Upper lobe of left lung (tissue), 6 donors: ENCODE data around the gene ZDHHC9. TPM values are rescaled to one million over a fixed set of nuclear protein-coding genes. Genes with fewer than 3 reads are reported as not detected.

ENCODE experiments used
- ATAC-seq, 2 donors: fragments of 200-7000 bp; cut with Tn5 transposase; one replicate each; pipeline ENCODE4 v1.9.1; 2022; ENCODE audit warnings: mild to moderate bottlenecking in 2 of 2, moderate library complexity in 2 of 2; ENCODE audit not compliant: low FRiP score in 2 of 2
- DNase-seq, 2 donors: peaks; one replicate each; pipeline ENCODE4 v3.0.0-alpha.2; 2019 to 2020
- H3K27ac ChIP-seq, 4 donors: fragments of 200-600 bp; sonication (generic); one replicate each; pipeline ENCODE4 v1.5.1; 2016 to 2019
- H3K27me3 ChIP-seq, 4 donors: fragments of 200-600 bp; sonication (generic); one replicate each; pipeline ENCODE4 v1.5.1; 2017 to 2019
- H3K36me3 ChIP-seq, 4 donors: fragments of 200-600 bp; sonication (generic); one replicate each; pipeline ENCODE4 v1.5.1; 2016 to 2019
- H3K4me1 ChIP-seq, 4 donors: fragments of 200-600 bp; sonication (generic); one replicate each; pipeline ENCODE4 v1.5.1; 2018 to 2019
- H3K4me3 ChIP-seq, 4 donors: fragments of 200-600 bp; sonication (generic); one replicate each; pipeline ENCODE4 v1.5.1; 2017 to 2019; ENCODE audit warnings: mild to moderate bottlenecking in 2 of 4, moderate library complexity in 1 of 4
- H3K9me3 ChIP-seq, 4 donors: fragments of 200-600 bp; sonication (generic); one replicate each; pipeline ENCODE4 v1.5.1; 2018 to 2019
- EP300 ChIP-seq, 4 donors: sonication (generic); formaldehyde crosslinking; IDR thresholded peaks; one replicate each; pipeline ENCODE4 v1.5.1; 2017; ENCODE audit warnings: antibody characterized with exemption in 4 of 4, control low read depth in 2 of 4
- POLR2A ChIP-seq, 4 donors: fragments of 450-650 bp; IDR thresholded peaks; one replicate each; pipeline ENCODE4 v1.5.1; 2016 to 2017; ENCODE audit warnings: antibody characterized with exemption in 4 of 4, mild to moderate bottlenecking in 2 of 4
- POLR2AphosphoS5 ChIP-seq, 2 donors: sonication (generic); formaldehyde crosslinking; IDR thresholded peaks; one replicate each; pipeline ENCODE4 v1.5.1; 2017; ENCODE audit warnings: antibody characterized with exemption in 2 of 2
- WGBS, 2 donors: methylation state at CpG; one replicate each; pipeline ENCODE4 v1.1.5; 2017 to 2018; 5-methylcytosine and 5-hydroxymethylcytosine counted together
- total RNA-seq, 6 donors: library from RNA; depleted of rRNA in 4 of 6; stranded (reverse); fragments of >200 nt in 4 of 6; gene quantifications; one replicate each; pipeline versions ENCODE4 v1.1.0 to v1.2.1, GENCODE V29; 2016 to 2021
- TF ChIP-seq, protein P1 (sequence below), 6 experiments: fragments of 450-650 bp in 4 of 6; fragments of 200-600 bp in 2 of 6; sonication (generic) in 2 of 6; IDR thresholded peaks; one replicate each; pipeline ENCODE4 v1.5.1; 2016 to 2019; ENCODE audit warnings: antibody characterized with exemption in 6 of 6
- donor health status: DM: no; HTN: no; CAD: no; lungs with moderate emphysema.
- donor health status: DM: no; HTN: yes; CAD: no; lungs with severe emphysema.

ZDHHC9 gene
- total RNA-seq, 6 donors from 2014 or later = 16.8 to 67.8 (median 41.7) TPM

GRCh38 chrX:129808158-129808828, 35.4 kb downstream of the ZDHHC9 start:
- peaks cover 0 to 51% (median 2%) of the 10 kb centered on the region in 4 donors for H3K36me3 ChIP-seq
- peak overlapping the region in 1 of 4 donors; percentile 16 for H3K27ac ChIP-seq
- no peak for DNase-seq
- ATAC-seq = peak in 1 of 2 donors; percentile 62
- no peaks in the 10 kb centered on the region for H3K9me3 ChIP-seq
- TF ChIP-seq POLR2A (IDR thresholded peaks at IDR 0.05) = no peak
- TF ChIP-seq, protein P1, sequence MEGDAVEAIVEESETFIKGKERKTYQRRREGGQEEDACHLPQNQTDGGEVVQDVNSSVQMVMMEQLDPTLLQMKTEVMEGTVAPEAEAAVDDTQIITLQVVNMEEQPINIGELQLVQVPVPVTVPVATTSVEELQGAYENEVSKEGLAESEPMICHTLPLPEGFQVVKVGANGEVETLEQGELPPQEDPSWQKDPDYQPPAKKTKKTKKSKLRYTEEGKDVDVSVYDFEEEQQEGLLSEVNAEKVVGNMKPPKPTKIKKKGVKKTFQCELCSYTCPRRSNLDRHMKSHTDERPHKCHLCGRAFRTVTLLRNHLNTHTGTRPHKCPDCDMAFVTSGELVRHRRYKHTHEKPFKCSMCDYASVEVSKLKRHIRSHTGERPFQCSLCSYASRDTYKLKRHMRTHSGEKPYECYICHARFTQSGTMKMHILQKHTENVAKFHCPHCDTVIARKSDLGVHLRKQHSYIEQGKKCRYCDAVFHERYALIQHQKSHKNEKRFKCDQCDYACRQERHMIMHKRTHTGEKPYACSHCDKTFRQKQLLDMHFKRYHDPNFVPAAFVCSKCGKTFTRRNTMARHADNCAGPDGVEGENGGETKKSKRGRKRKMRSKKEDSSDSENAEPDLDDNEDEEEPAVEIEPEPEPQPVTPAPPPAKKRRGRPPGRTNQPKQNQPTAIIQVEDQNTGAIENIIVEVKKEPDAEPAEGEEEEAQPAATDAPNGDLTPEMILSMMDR (IDR thresholded peaks at IDR 0.05) = no peak
- TF ChIP-seq EP300 (IDR thresholded peaks at IDR 0.05) = no peak
- TF ChIP-seq POLR2AphosphoS5 (IDR thresholded peaks at IDR 0.05) = no peak
- WGBS, 2 donors = 33 to 58% methylated on average over 2 of the region's 2 CpGs
- H3K4me3 ChIP-seq = no peak overlapping the region
- no peaks in the 10 kb centered on the region for H3K4me1 ChIP-seq
- no peaks in the 10 kb centered on the region for H3K27me3 ChIP-seq

DNA sequence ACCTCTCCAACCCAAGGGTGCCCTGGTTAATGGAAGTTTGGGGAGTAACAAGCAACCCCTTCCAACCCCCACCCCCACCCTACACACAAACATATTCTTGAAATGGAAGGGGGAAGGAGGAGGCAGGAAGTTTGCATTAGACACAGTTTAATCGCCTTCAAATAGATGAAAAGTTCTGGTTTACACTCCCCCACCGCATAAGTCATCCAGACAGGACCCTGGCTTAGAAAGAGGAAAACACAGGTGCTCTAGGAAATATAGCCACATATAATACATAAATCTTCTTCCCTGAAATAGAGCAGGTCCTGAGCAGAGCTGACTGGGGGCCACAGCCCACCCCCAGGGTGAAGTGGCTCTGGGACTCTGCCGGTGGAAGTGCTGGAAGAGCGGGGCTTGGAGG, 38.9 kb downstream of the ZDHHC9 start:
- TF ChIP-seq, protein P1 (IDR thresholded peaks at IDR 0.05) = no peak
- TF ChIP-seq POLR2AphosphoS5 (IDR thresholded peaks at IDR 0.05) (no peak), POLR2A (IDR thresholded peaks at IDR 0.05) (no peak), EP300 (IDR thresholded peaks at IDR 0.05) (no peak)
- 40 to 83% methylated on average over 2 to 4 of the region's 4 CpGs for WGBS, 2 donors

GRCh38 chrX:129802863-129803262, 40.8 kb downstream of the ZDHHC9 start:
- Histone ChIP-seq H3K36me3 (peaks cover 0 to 20% (median 0%) of the 10 kb centered on the region in 4 donors), H3K4me3 (no peak overlapping the region), H3K27me3 (no peaks in the 10 kb centered on the region), H3K27ac (no peak overlapping the region), H3K4me1 (no peaks in the 10 kb centered on the region), H3K9me3 (no peaks in the 10 kb centered on the region)
- ATAC-seq = no peak
- no peak for DNase-seq
- WGBS, 2 donors = 35 to 60% methylated on average over 1 of the region's 1 CpG
- TF ChIP-seq, protein P1 (IDR thresholded peaks at IDR 0.05) = no peak
- TF ChIP-seq POLR2AphosphoS5 (IDR thresholded peaks at IDR 0.05) = no peak
- TF ChIP-seq EP300 (IDR thresholded peaks at IDR 0.05) = no peak
- TF ChIP-seq POLR2A (IDR thresholded peaks at IDR 0.05) = no peak

More for the DNA sequence above, 38.9 kb downstream of the ZDHHC9 start:
- no peak for ATAC-seq
- H3K4me1 ChIP-seq = no peaks in the 10 kb centered on the region
- DNase-seq = no peak
- H3K27me3 ChIP-seq = no peaks in the 10 kb centered on the region
- no peak overlapping the region for H3K27ac ChIP-seq
- no peak overlapping the region for H3K4me3 ChIP-seq
- H3K9me3 ChIP-seq = no peaks in the 10 kb centered on the region
- peaks cover 0 to 23% (median 0%) of the 10 kb centered on the region in 4 donors for H3K36me3 ChIP-seq

DNA sequence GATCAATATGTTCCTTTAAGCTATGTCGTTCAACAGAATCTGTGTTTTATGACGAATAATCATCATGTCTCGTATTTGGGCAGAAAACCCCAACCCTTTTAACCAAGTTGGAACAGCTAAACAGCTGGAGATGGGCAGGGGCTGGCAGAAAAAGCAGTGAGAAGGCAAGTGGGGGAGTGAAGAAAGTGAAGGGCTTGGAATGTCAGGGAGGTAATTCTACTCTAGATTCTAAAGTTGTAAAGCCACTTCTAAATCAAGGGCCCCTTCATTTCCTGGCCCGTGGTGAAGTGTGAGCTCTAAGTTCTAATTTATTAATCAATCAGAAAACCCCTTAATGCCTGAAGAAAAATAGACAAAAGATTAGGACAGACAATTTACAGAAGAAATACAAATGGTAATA, 43.5 kb downstream of the ZDHHC9 start:
- no peak for DNase-seq
- TF ChIP-seq POLR2A (IDR thresholded peaks at IDR 0.05) (no peak), EP300 (IDR thresholded peaks at IDR 0.05) (no peak), POLR2AphosphoS5 (IDR thresholded peaks at IDR 0.05) (no peak)
- TF ChIP-seq, protein P1 (IDR thresholded peaks at IDR 0.05) = no peak
- 42 to 75% methylated on average over 4 of the region's 4 CpGs for WGBS, 2 donors

GRCh38 chrX:129798888-129799287, 44.8 kb downstream of the ZDHHC9 start:
- Histone ChIP-seq H3K27me3 (no peaks in the 10 kb centered on the region), H3K4me3 (no peak overlapping the region), H3K9me3 (no peaks in the 10 kb centered on the region), H3K36me3 (peaks cover 0 to 5% (median 0%) of the 10 kb centered on the region in 4 donors), H3K4me1 (no peaks in the 10 kb centered on the region), H3K27ac (no peak overlapping the region)
- DNase-seq (no peak), ATAC-seq (no peak)
- TF ChIP-seq, protein P1 (IDR thresholded peaks at IDR 0.05) = no peak
- TF ChIP-seq POLR2AphosphoS5 (IDR thresholded peaks at IDR 0.05) = no peak
- no peak for TF ChIP-seq POLR2A (IDR thresholded peaks at IDR 0.05)
- TF ChIP-seq EP300 (IDR thresholded peaks at IDR 0.05) = no peak
- WGBS, 2 donors = 74 to 81% methylated on average over 5 of the region's 5 CpGs

More for the DNA sequence above, 43.5 kb downstream of the ZDHHC9 start:
- no peaks in the 10 kb centered on the region for H3K27me3 ChIP-seq
- no peak for ATAC-seq
- no peak overlapping the region for H3K4me3 ChIP-seq
- H3K27ac ChIP-seq = no peak overlapping the region
- H3K4me1 ChIP-seq = no peaks in the 10 kb centered on the region
- H3K9me3 ChIP-seq = no peaks in the 10 kb centered on the region
- H3K36me3 ChIP-seq = peaks cover 0 to 6% (median 0%) of the 10 kb centered on the region in 4 donors
